Activated B cell treated with CpG ODN at 0.5 μM for 24 hours (primary cell): ENCODE results near the gene TMEM30A. TPM values are rescaled to one million over a fixed set of nuclear protein-coding genes. Genes with fewer than 3 reads are reported as not detected.

Experiments used
- ATAC-seq: fragments of 200-7000 bp; cut with Tn5 transposase; one replicate; pipeline ENCODE4 v1.10.0; 2021; ENCODE audit warnings: low read depth, mild to moderate bottlenecking, moderate library complexity
- CTCF ChIA-PET: fragments of 350-600 bp; sonication (Branson Sonifier 250); formaldehyde crosslinking; loops from one replicate; lab custom pipeline; 2021; ENCODE audit warnings: antibody characterized with exemption; lab: Charles Lee
- POLR2A ChIA-PET: fragments of 350-600 bp; sonication (Branson Sonifier 250); formaldehyde crosslinking; loops from one replicate; lab custom pipeline; 2021; ENCODE audit warnings: antibody characterized with exemption; lab: Charles Lee
- DNase-seq: peaks from one replicate; pipeline ENCODE4 v3.0.0; 2022
- H3K27ac Mint-ChIP-seq: one replicate; pipeline ENCODE4 v1.8.0; 2020; ENCODE audit warnings: mixed read lengths
- H3K27me3 Mint-ChIP-seq: one replicate; pipeline ENCODE4 v1.8.0; 2021; ENCODE audit warnings: mixed read lengths
- H3K36me3 Mint-ChIP-seq: one replicate; pipeline ENCODE4 v1.8.0; 2021; ENCODE audit warnings: low read depth, mixed read lengths
- H3K4me1 Mint-ChIP-seq: one replicate; pipeline ENCODE4 v1.8.0; 2021; ENCODE audit warnings: mixed read lengths
- H3K4me3 Mint-ChIP-seq: one replicate; pipeline ENCODE4 v1.8.0; 2020; ENCODE audit warnings: mild to moderate bottlenecking, mixed read lengths
- H3K9me3 Mint-ChIP-seq: one replicate; pipeline ENCODE4 v1.8.0; 2020; ENCODE audit warnings: mixed read lengths
- intact Hi-C: fragments of 100-400 bp; cut with micrococcal nuclease; formaldehyde crosslinking; loops from one replicate; pipeline ENCODE4 v1.15.1; 2024
- total RNA-seq: library from RNA; stranded (reverse); gene quantifications from 2 replicates; pipeline ENCODE4 v1.2.3, GENCODE V29; 2022
- TF ChIP-seq, protein P1 (sequence below): fragments of 200-600 bp; IDR thresholded peaks from one replicate; pipeline ENCODE4 v1.8.0; 2022; ENCODE audit warnings: antibody characterized with exemption, mild to moderate bottlenecking

Gene TMEM30A
- total RNA-seq, 1 donor from 2014 or later, result 38.7 TPM

DNA sequence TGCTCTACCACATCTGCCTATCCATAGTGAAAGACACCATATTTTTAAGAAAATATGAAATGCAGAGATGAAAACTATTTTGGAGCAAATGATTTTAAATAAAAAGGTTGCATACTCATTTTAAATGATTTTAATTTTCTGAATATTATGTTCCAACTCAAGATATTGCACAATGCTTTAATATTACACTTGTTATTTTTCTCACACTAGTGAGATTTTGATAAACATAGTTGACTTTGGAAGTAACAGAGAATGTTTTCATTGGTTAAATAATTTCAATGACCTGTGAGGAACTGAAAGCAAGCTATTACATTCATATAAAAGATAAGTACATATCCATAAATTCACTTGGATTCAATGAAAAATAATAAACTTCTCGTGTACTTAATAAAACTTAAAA, 7.2 kb upstream of the TMEM30A start:
- TF ChIP-seq, protein P1, sequence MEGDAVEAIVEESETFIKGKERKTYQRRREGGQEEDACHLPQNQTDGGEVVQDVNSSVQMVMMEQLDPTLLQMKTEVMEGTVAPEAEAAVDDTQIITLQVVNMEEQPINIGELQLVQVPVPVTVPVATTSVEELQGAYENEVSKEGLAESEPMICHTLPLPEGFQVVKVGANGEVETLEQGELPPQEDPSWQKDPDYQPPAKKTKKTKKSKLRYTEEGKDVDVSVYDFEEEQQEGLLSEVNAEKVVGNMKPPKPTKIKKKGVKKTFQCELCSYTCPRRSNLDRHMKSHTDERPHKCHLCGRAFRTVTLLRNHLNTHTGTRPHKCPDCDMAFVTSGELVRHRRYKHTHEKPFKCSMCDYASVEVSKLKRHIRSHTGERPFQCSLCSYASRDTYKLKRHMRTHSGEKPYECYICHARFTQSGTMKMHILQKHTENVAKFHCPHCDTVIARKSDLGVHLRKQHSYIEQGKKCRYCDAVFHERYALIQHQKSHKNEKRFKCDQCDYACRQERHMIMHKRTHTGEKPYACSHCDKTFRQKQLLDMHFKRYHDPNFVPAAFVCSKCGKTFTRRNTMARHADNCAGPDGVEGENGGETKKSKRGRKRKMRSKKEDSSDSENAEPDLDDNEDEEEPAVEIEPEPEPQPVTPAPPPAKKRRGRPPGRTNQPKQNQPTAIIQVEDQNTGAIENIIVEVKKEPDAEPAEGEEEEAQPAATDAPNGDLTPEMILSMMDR, result no peak
- Mint-ChIP-seq H3K27me3 (no peaks in the 10 kb centered on the region), H3K4me1 (peaks cover 2% of the 10 kb centered on the region), H3K27ac (no peak overlapping the region), H3K9me3 (no peaks in the 10 kb centered on the region), H3K36me3 (peaks cover 2% of the 10 kb centered on the region), H3K4me3 (no peak overlapping the region)
- CTCF ChIA-PET, result no interaction called here
- DNase-seq (no peak), ATAC-seq (no peak)
- intact Hi-C loops, result no loop called here
- POLR2A ChIA-PET, result no interaction called here

DNA sequence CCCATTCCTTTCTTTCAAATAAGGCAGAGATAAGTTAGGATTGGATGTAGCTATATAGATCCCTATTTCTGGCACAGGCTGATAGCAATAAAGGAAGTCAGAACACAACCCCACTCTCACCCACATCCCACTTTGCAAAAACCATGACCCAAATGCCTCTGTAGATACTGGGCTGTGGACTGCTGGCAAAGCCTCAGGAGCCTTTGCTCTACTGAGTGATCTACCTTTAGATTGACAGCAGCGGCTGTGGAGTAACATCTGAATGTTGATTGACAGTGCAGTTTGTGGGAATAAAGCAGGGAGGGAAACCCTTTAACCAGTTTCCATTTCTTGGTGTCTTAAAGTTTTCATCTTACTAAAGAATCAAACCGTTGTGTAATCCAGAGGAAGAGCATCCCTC, 6.7 kb upstream of the TMEM30A start:
- no peak overlapping the region for H3K4me3 Mint-ChIP-seq
- DNase-seq, result no peak
- H3K36me3 Mint-ChIP-seq, result peaks cover 2% of the 10 kb centered on the region
- H3K9me3 Mint-ChIP-seq, result no peaks in the 10 kb centered on the region
- H3K27ac Mint-ChIP-seq, result no peak overlapping the region
- POLR2A ChIA-PET, result no interaction called here
- H3K4me1 Mint-ChIP-seq, result peaks cover 6% of the 10 kb centered on the region
- intact Hi-C loops, result no loop called here
- no peak for ATAC-seq
- no peaks in the 10 kb centered on the region for H3K27me3 Mint-ChIP-seq
- CTCF ChIA-PET, result no interaction called here
- TF ChIP-seq, protein P1, result no peak

DNA sequence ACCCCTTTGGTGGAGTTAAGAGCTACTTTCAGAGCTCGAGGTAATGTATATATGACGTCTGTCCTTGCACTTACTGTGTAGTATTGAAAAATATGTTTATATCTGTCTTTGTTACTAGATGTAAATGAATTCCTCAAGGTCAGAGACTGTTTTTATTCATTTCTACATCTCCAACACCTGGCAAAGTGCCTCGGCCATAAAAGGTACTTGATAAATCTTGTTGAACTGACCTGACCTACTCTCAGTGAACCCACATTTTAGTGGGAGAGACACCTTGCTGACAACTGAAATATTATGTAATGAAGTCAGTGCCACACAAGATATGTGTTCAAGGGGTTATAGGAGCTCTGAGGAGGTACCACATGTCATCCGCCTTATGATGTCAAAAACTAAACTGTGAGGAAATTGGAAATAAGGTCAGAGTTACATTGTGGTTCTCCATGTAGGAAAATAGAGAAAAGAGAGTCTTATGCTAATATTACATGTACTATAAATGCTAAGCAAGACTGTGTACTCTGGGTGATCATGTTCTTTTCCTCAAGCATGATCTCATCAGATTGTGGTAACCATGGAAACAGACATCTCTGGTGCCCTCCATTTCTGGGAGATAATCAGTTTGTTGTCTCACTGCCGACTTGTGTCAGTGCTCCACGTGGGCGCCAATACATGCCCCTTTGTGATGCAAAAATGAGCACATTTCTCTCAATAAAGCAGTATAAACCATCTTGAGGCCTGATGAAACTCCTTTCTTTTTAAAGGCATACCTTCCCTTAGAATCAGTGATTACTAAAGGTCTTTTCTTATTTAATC, 5.7 kb upstream of the TMEM30A start:
- DNase-seq, result no peak
- POLR2A ChIA-PET, result no interaction called here
- Mint-ChIP-seq H3K9me3 (no peaks in the 10 kb centered on the region), H3K36me3 (peaks cover 2% of the 10 kb centered on the region), H3K4me3 (no peak overlapping the region), H3K4me1 (peaks cover 8% of the 10 kb centered on the region), H3K27ac (no peak overlapping the region), H3K27me3 (no peaks in the 10 kb centered on the region)
- intact Hi-C loops, result no loop called here
- ATAC-seq, result no peak
- TF ChIP-seq, protein P1, result no peak
- CTCF ChIA-PET, result interaction anchor here (0.6 kb wide), 1 partner anchor 1551 kb away, joined by 3 read pairs; no protein-coding TSS in a partner anchor

DNA sequence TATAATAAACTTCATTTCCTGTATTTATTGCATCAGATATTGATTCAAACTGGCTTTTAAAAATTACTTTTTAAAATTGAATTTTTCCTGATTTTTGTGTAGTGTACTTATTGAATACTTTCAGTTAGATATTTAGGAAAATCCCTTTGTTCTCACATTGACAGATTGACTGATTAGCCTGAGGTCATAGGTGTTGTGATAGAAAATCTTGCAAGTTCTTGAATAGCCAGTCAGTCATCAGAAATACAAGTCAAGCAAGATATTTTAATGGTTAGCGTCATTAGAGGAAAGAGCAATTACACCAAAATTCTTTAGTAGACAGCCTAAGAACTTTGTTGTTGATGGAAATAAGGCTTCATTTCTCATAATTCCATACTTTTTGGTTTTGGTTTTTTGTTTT, 3.4 kb upstream of the TMEM30A start:
- H3K4me3 Mint-ChIP-seq, result no peak overlapping the region

DNA sequence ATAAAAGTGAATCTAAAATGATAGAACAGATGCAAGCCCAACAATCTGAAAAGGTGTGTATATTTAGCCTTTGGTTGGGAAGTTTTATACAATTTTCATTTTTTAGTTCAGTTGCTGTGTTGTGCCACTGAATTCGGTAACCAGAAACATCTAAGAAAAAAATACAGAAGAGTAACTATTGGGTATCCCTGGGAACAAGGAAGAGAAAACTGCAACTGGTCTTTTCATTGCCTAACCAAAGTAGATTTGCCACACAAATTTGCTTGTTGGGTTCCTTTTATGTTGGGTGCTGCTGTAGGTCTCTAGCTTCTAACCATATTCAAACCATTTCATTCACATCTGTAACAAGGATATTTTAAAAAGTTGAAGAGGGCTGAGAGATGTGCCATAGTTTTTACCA, 2.8 kb upstream of the TMEM30A start:
- H3K4me3 Mint-ChIP-seq, result no peak overlapping the region
- ChIA-PET CTCF (interaction anchor here (1.2 kb wide), 1 partner anchor 10 kb away, joined by 3 read pairs; no protein-coding TSS in a partner anchor), POLR2A (no interaction called here)
- no peaks in the 10 kb centered on the region for H3K9me3 Mint-ChIP-seq
- TF ChIP-seq, protein P1, result no peak
- ATAC-seq, result no peak
- peaks cover 8% of the 10 kb centered on the region for H3K4me1 Mint-ChIP-seq
- intact Hi-C loops, result no loop called here
- H3K27ac Mint-ChIP-seq, result no peak overlapping the region
- DNase-seq, result no peak
- H3K27me3 Mint-ChIP-seq, result no peaks in the 10 kb centered on the region
- peaks cover 2% of the 10 kb centered on the region for H3K36me3 Mint-ChIP-seq

More for the DNA sequence above, 3.4 kb upstream of the TMEM30A start:
- DNase-seq (no peak), ATAC-seq (no peak)
- Mint-ChIP-seq H3K36me3 (peaks cover 2% of the 10 kb centered on the region), H3K27ac (no peak overlapping the region), H3K27me3 (no peaks in the 10 kb centered on the region), H3K9me3 (no peaks in the 10 kb centered on the region), H3K4me1 (peaks cover 8% of the 10 kb centered on the region)
- ChIA-PET CTCF (interaction anchor here (1.2 kb wide), 1 partner anchor 9 kb away, joined by 3 read pairs; no protein-coding TSS in a partner anchor), POLR2A (no interaction called here)
- intact Hi-C loops, result no loop called here
- TF ChIP-seq, protein P1, result no peak
